ENCODE measurements around the gene DAB2IP.

DAB2IP gene

DNA sequence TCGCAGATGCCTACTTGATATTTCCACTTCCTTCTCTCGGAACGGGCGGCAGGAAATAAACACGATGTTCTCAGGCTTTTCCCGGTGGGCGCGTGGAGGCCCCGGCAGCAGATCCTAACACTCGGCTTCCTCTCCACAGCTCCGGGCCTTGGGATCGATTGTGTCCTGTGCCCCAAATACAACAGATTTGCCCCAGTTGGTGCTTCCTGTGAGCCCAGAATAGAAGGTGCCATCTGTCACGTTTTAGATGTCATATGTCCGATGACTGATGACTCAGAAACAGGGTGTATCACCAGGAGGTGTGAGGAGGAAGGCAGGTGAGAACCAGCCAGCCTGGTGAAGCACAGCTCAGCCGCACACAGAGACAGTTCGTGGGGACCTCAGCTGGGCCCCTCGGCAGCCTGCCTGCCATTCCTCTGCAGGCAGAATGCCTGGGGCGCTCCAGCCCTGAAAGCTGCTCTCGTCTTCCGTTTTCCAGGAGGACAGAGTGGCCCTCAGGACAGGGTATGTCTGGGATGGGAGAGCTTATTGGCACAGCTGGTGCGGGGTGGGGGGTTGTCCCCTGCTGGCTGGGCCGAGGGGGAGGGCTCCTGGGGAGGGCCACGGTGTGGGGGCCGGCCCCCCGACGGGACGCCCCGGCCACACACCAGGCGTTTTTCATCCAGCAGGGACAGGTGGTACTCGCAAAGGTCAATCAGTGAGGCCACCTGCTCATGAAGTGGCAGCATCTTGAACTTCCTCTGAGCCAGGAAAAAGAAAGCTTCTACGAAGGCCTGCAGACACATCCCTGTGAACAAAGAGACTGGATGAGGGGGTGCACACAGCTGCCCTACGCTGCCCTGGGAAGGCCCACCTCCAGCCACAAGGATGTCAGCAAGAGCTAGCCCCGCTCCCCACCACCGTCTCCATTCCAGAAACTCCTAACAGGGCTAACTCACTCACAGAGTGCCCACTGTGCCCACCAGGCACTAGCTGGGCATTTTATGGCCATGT is 171.0 kb downstream of the DAB2IP start:
- DNase-seq (ENCODE audit: insufficient read length, low spot score) (no peak), FAIRE-seq (no peak)

DNA sequence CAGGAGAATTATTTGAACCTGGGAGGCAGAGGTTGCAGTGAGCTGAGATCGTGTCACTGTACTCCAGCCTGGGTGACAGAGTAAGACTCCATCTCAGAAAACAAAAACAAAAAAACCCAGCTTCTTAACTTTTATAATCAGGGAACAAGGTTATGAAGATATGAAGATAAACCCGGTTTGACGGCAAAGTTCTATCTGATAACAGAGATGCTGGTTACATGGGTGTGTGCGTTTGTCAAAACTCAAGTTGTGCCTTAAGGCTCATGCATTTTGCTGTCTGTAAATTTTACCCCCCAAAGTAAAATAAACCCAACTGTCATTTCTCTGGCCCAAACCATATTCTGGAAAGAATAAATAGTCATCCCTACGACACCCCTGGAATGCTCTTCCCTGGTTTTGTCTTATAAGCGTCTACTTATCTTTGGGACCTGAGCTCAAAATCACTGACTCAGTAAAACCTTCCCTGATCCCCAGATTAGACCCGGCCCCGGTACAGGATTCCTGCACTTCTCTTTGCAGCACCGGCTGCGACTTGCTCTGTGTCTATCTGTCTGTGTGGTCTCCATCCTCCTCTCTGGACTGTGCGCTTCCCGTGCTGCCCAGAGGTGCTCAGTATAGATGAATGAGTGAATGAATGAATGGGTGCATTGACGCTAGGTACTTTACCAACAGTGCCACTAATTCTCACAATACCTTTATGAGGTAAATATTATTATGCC is 172.2 kb downstream of the DAB2IP start:
- DNase-seq (ENCODE audit: insufficient read length, low spot score) (no peak), FAIRE-seq (no peak)

DNA sequence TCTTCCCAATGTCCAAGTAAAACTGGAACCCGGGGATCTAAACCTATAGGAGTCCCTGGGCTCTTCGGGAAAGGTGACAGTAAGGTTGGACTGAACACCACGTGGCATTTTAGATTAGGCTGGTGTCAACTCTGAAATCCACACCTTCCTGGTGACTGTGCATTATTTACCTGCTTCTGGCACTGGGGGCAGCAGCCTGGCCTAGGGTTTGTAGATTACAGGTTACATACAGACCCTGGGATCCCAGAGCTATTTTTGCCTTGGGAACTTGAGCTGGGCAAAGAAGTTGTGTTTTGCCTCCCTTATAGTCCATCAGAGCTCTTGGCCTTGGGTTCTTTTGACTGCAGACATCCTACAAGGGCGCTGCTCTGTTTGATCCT is 173.2 kb downstream of the DAB2IP start:
- FAIRE-seq, result no peak
- no peak for DNase-seq (ENCODE audit: insufficient read length, low spot score)

DNA sequence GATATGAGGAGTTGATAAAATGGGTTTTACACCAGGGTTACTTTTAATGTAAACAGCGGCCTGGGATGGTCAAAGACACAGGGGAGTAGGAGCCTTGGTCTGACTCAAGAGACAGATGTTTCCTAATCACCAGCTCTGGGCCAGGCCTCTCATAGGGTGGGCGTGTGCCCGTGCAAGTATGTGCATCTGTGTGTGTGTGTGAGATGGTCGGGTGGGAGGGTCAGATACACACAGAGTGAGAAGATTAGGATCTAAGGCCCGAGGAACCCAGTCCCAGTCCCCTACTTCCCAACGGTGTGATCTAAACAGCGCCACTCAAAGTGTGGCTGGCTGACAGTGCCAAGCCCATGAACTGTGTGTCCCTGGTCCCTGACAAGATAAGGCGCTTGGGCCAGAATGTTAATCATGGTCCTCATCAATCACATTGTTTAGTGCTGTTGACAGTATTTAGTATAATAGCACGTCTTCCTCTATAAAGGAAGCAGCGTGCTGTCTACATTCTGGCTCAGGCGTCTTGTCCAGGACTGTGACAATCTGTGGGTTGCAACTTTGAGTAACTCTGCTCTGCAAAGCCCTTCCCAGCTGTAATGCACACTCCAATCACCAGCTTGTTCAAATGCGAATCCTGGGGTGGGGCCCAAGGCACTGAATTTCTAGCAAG is 173.7 kb downstream of the DAB2IP start:
- FAIRE-seq, result no peak
- DNase-seq (ENCODE audit: insufficient read length, low spot score), result no peak

DNA sequence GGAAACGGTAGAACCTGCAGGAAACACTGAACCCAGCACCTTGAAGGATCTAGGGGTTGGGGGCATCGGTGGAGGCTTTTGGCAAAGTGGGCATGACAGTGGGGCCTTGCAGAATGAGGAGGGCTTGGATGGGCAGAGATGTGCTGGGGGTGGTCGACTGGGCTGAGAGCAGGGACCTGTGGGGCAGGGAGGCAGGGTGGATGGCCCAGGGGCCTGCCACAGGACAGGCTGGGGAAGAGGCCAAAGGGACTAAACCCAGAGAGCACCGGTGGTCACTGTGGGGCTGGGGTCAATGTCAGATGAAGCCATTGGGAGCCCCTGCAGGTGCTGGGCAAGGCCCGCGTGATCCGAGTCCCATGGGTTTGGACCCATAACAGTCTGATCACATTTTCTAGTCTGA is 175.3 kb downstream of the DAB2IP start:
- DNase-seq (ENCODE audit: insufficient read length, low spot score) (no peak), FAIRE-seq (no peak)

DNA sequence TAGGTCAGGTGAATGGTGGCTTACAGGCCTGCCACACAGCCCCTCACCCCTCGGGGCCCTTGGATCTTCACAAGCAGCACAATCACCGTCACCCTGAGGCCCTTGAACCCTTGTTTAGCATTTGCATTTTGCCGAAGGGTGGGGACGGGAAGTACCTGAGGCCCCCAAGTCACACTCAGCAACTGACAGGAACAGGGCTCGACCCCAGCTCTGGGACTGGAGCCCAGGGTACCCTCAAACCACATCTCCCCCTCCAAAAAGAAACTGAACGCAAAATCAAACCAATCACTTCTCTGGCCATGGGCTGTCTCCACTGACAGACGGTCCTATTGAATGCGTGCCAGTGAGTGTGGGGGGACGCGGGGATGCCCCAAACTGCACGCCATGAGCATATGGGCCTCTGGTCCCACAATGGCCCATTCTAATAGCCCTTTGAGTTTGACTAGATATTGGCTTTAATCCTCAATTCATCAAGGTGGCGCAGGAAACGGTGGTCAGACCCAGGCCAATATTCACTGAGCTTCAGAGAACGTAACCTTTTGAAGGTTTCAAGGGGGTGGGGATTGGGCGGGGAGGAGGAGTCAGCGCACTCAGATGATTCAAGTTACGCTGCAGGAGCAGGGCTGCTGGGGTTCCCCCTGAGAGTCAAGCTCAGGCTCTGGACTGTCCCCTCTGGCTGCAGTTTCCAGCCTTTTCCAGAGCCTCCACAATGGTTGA is 176.0 kb downstream of the DAB2IP start:
- no peak for FAIRE-seq

DNA sequence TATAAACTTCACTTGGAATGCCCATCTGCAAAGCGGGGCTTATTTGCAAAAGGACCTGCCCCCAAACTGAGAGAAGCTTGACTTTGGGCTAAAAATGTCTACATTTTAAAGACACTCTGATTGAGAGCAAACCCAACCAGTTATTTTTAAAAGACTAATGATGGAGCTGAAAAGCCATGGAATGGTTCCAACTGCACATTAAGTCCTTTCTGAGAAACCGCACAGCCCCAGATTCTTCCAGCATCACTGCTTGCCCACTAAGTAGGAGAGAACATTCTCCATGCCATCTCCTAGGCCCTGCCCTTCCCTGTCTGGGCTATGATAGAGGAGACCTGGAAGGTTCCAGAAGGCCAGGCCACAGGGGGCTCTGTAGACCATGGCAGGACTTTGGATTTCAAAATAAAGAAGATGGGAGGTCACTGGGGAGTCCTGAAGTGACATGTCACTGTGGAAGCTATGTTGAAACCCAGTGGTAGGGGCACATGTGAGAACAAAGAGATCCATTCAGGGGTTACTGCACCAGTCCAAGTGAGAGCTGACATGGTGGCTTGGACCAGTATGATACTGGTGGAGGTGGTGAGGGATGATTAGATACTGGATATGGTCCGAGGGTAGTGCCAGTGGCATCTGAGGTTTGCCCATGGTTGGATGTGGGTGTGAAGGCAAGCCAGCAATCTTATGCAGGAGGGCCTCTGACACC is 179.2 kb downstream of the DAB2IP start:
- DNase-seq (ENCODE audit: insufficient read length, low spot score), result no peak
- FAIRE-seq, result no peak

More for the DNA sequence above, 176.0 kb downstream of the DAB2IP start:
- DNase-seq (ENCODE audit: insufficient read length, low spot score), result no peak

DNA sequence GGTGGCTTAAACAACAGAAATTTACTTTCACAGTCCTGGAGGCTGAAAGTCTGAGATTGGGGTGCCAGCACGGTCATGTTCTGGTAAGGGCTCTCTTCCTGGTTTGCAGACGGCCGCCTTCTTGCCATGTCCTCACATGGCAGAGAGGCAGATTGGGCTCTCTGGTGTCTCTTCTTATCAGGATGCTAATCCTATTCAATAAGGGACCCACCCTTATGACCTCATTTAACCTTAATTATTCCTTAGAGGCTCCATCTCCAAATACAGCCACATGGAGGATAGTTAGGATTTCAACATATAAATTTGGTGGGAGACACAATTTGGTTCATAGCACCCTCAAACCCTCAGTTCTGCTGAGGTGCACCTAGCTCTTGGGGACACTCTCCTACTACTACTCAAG is 180.4 kb downstream of the DAB2IP start:
- DNase-seq (ENCODE audit: insufficient read length, low spot score), result no peak
- no peak for FAIRE-seq

DNA sequence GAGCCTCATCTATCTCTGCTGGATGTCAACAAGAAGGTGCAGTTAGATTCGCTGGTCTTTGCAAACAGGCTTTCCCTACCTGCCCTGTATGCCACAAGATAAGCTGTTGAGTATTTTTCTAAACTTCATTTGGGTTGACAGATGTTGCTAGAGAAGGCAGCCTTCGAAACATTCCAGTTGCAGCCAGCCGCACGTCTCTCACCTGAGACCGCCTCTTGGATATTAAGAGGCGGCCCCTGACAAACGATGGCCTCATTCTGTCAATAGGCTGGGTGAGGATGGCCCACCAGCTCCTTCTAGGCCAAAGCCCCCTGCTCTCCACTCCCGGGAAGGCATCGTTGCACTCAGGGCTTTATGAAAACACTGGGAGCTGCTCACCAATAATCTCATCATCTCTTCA is 181.6 kb downstream of the DAB2IP start:
- FAIRE-seq (no peak), DNase-seq (ENCODE audit: insufficient read length, low spot score) (no peak)
